AG09309 (cell line): ENCODE results near the gene TRAK2.
A peak's percentile ranks its signal among the peaks of the same experiment; 100 is the strongest.

Experiments
- DNase-seq: peaks from one replicate; pipeline ENCODE4 v3.0.0-alpha.2; 2010; ENCODE audit warnings: low read depth
- H3K4me3 ChIP-seq: 2 replicates; pipeline ENCODE4 v1.5.1; 2011; ENCODE audit warnings: mild to moderate bottlenecking, low read depth, low read length, moderate library complexity; ENCODE audit not compliant: control insufficient read depth
- CTCF ChIP-seq: IDR thresholded peaks from 2 replicates; pipeline ENCODE4 v1.5.1; 2011; ENCODE audit warnings: mild to moderate bottlenecking, low read depth, low read length, inconsistent platforms; ENCODE audit not compliant: insufficient read depth, control insufficient read depth; ENCODE audit errors: missing control alignments

Gene TRAK2

GRCh38 chr2:201452058-201452921 lies 1.0 kb upstream of the TRAK2 start:
- H3K4me3 ChIP-seq = peak overlapping the region; percentile 74
- DNase-seq = no peak
- no peak for TF ChIP-seq CTCF

GRCh38 chr2:201450954-201451291 lies 335 bp downstream of the TRAK2 start:
- no peak for TF ChIP-seq CTCF
- DNase-seq = no peak

GRCh38 chr2:201448701-201449100 lies 2.6 kb downstream of the TRAK2 start:
- no peak overlapping the region for H3K4me3 ChIP-seq
- TF ChIP-seq CTCF = no peak
- DNase-seq = no peak

More at GRCh38 chr2:201450954-201451291, 335 bp downstream of the TRAK2 start:
- peak overlapping the region; percentile 74 for H3K4me3 ChIP-seq

GRCh38 chr2:201448061-201448460 lies 3.2 kb downstream of the TRAK2 start:
- DNase-seq = no peak
- TF ChIP-seq CTCF = no peak

GRCh38 chr2:201447086-201447485 lies 4.2 kb downstream of the TRAK2 start:
- no peak for DNase-seq
- no peak for TF ChIP-seq CTCF
- H3K4me3 ChIP-seq = no peak overlapping the region

More at GRCh38 chr2:201448061-201448460, 3.2 kb downstream of the TRAK2 start:
- no peak overlapping the region for H3K4me3 ChIP-seq

GRCh38 chr2:201444746-201445465 lies 6.4 kb downstream of the TRAK2 start:
- no peak overlapping the region for H3K4me3 ChIP-seq
- DNase-seq = no peak
- no peak for TF ChIP-seq CTCF
